IMR-90 (cell line): ENCODE data around the gene GMCL2. TPM values are rescaled to one million over a fixed set of nuclear protein-coding genes. Genes with fewer than 3 reads are reported as not detected.

ENCODE experiments used
- ATAC-seq: fragments of 200-7000 bp; cut with Tn5 transposase; 2 replicates; pipeline ENCODE4 v1.9.1; 2020; ENCODE audit warnings: low read depth, mild to moderate bottlenecking, moderate library complexity
- BruUV-seq: library from RNA; stranded (reverse); fragments of 400-500 nt; replicated peaks from 2 replicates; lab custom pipeline; 2021; lab: Mats Ljungman, UMichigan
- CTCF ChIA-PET: fragments of 300-600 bp; formaldehyde crosslinking; extraction: SDS; loops from one replicate; lab custom pipeline; 2021; ENCODE audit warnings: antibody characterized with exemption; lab: Yijun Ruan, JAX
- POLR2A ChIA-PET: fragments of 300-600 bp; sonication (Branson Sonifier 250); formaldehyde crosslinking; loops from one replicate; lab custom pipeline; 2022; ENCODE audit warnings: antibody characterized with exemption; ENCODE audit not compliant: unreplicated experiment; lab: Charles Lee
- DNase-seq: peaks from one replicate; pipeline ENCODE4 v3.0.0; 2013
- H2AFZ ChIP-seq: replicated peaks from 2 replicates; pipeline ENCODE3; 2013; ENCODE audit warnings: low read length, mild to moderate bottlenecking; ENCODE audit not compliant: poor library complexity
- H2AK5ac ChIP-seq: 2 replicates; pipeline ENCODE4 v1.6.1; 2013; ENCODE audit warnings: low read depth, low read length, inconsistent platforms
- H2AK9ac ChIP-seq: replicated peaks from 2 replicates; pipeline ENCODE3; 2013; ENCODE audit warnings: mild to moderate bottlenecking, low read depth, low read length, moderate library complexity; ENCODE audit not compliant: poor library complexity
- H2BK120ac ChIP-seq: 2 replicates; pipeline ENCODE4 v1.6.1; 2013; ENCODE audit warnings: low read depth, low read length, inconsistent platforms
- H2BK15ac ChIP-seq: 3 replicates; pipeline ENCODE4 v1.6.1; 2013; ENCODE audit warnings: low read depth, low read length, inconsistent platforms
- H2BK20ac ChIP-seq: 2 replicates; pipeline ENCODE4 v1.6.1; 2013; ENCODE audit warnings: low read depth, mild to moderate bottlenecking, inconsistent platforms, low read length, moderate library complexity
- H2BK5ac ChIP-seq: 2 replicates; pipeline ENCODE4 v1.6.1; 2013; ENCODE audit warnings: mild to moderate bottlenecking, low read depth, low read length, inconsistent platforms; ENCODE audit not compliant: poor library complexity, severe bottlenecking
- H3K14ac ChIP-seq: replicated peaks from 2 replicates; pipeline ENCODE4 v1.6.1; 2013; ENCODE audit warnings: low read depth, low read length, inconsistent platforms
- H3K18ac ChIP-seq: 2 replicates; pipeline ENCODE4 v1.6.1; 2013; ENCODE audit warnings: low read depth, low read length, control low read depth
- H3K23ac ChIP-seq: 2 replicates; pipeline ENCODE4 v1.6.1; 2013; ENCODE audit warnings: low read depth, low read length, inconsistent platforms
- H3K27ac ChIP-seq: 2 replicates; pipeline ENCODE4 v1.5.1; 2013; ENCODE audit warnings: mild to moderate bottlenecking, control low read depth, low read length; ENCODE audit not compliant: insufficient read depth
- H3K27me3 ChIP-seq: 2 replicates; pipeline ENCODE4 v1.6.1; 2013; ENCODE audit warnings: low read length; ENCODE audit not compliant: control insufficient read depth, insufficient read depth
- H3K36me3 ChIP-seq: 2 replicates; pipeline ENCODE4 v1.6.1; 2013; ENCODE audit warnings: low read length, mixed read lengths; ENCODE audit not compliant: control insufficient read depth, insufficient read depth
- H3K4ac ChIP-seq: 2 replicates; pipeline ENCODE4 v1.6.1; 2013; ENCODE audit warnings: low read depth, low read length, inconsistent platforms
- H3K4me1 ChIP-seq: 2 replicates; pipeline ENCODE4 v1.6.1; 2013; ENCODE audit warnings: low read length, mixed read lengths; ENCODE audit not compliant: control insufficient read depth, insufficient read depth
- H3K4me2 ChIP-seq: 2 replicates; pipeline ENCODE4 v1.6.1; 2013; ENCODE audit warnings: low read depth, mild to moderate bottlenecking, control low read depth, low read length, moderate library complexity
- H3K4me3 ChIP-seq: 2 replicates; pipeline ENCODE4 v1.5.1; 2013; ENCODE audit warnings: low read depth, mild to moderate bottlenecking, control low read depth, low read length, moderate library complexity; ENCODE audit not compliant: insufficient read depth
- H3K56ac ChIP-seq: 2 replicates; pipeline ENCODE4 v1.6.1; 2013; ENCODE audit warnings: low read length, inconsistent platforms; ENCODE audit not compliant: insufficient read depth; ENCODE audit errors: extremely low read depth
- H3K79me1 ChIP-seq, 2 experiments: 2 replicates each; pipeline ENCODE4 v1.6.1; 2013; ENCODE audit warnings: low read length in 2 of 2, inconsistent platforms in 1 of 2, low read depth in 1 of 2
- H3K9ac ChIP-seq: 2 replicates; pipeline ENCODE4 v1.6.1; 2013; ENCODE audit warnings: low read depth, low read length, control low read depth
- H3K9me1 ChIP-seq: 2 replicates; pipeline ENCODE4 v1.6.1; 2013; ENCODE audit warnings: low read length, inconsistent platforms; ENCODE audit not compliant: insufficient read depth
- H3K9me3 ChIP-seq: 2 replicates; pipeline ENCODE4 v1.6.1; 2013; ENCODE audit warnings: low read length; ENCODE audit not compliant: control insufficient read depth, insufficient read depth
- H4K20me1 ChIP-seq: 2 replicates; pipeline ENCODE4 v1.6.1; 2013; ENCODE audit warnings: low read length, inconsistent platforms; ENCODE audit not compliant: insufficient read depth
- H4K5ac ChIP-seq: 2 replicates; pipeline ENCODE4 v1.6.1; 2013; ENCODE audit warnings: mild to moderate bottlenecking, low read depth, low read length, control low read depth
- H4K8ac ChIP-seq, 2 experiments: 2 replicates each; pipeline ENCODE4 v1.6.1; 2013; ENCODE audit warnings: low read depth in 2 of 2, low read length in 2 of 2, control low read depth in 1 of 2, inconsistent platforms in 1 of 2
- H4K91ac ChIP-seq: 2 replicates; pipeline ENCODE4 v1.6.1; 2013; ENCODE audit warnings: low read depth, low read length, inconsistent platforms; ENCODE audit not compliant: insufficient read depth
- FOS ChIP-seq: fragments of 150-350 bp; IDR thresholded peaks from 2 replicates; pipeline ENCODE4 v1.6.1; 2016; ENCODE audit warnings: low read depth, low read length
- POLR2A ChIP-seq: IDR thresholded peaks from 2 replicates; pipeline ENCODE4 v1.6.1; 2012; ENCODE audit warnings: mild to moderate bottlenecking, low read depth, low read length
- RAD21 ChIP-seq: IDR thresholded peaks from 2 replicates; pipeline ENCODE4 v1.6.1; 2012; ENCODE audit warnings: low read length, improper control_type of control experiment
- SMC3 ChIP-seq: fragments of 150-350 bp; IDR thresholded peaks from 2 replicates; pipeline ENCODE4 v1.6.1; 2016; ENCODE audit warnings: low read depth, mild to moderate bottlenecking, antibody characterized with exemption, low read length, moderate library complexity
- WGBS, 2 experiments: methylation state at CpG; one replicate each; pipeline versions ENCODE4 v1.1.5 to v1.1.7; 2013; ENCODE audit warnings: missing lambda C conversion rate in 2 of 2; ENCODE audit not compliant: insufficient read length in 1 of 2; ENCODE audit errors: extremely low coverage in 2 of 2; 5-methylcytosine and 5-hydroxymethylcytosine counted together
- dilution Hi-C: fragments of 300-500 bp; cut with HindIII; formaldehyde crosslinking; loops from one replicate; pipeline ENCODE4 v1.14.3; 2018; ENCODE audit warnings: low sequenced_read_pairs; ENCODE audit not compliant: unreplicated experiment
- in situ Hi-C: fragments of 300-500 bp; cut with MboI; formaldehyde crosslinking; loops from 3 replicates; pipeline ENCODE4 v1.14.3; 2019; ENCODE audit warnings: low sequenced_read_pairs, inconsistent platforms, mixed read lengths
- intact Hi-C: fragments of 100-400 bp; cut with micrococcal nuclease; formaldehyde crosslinking; loops from 2 replicates; pipeline ENCODE4 v1.10.0; 2022
- polyA plus RNA-seq, 3 experiments: library from polyadenylated mRNA; depleted of rRNA; stranded (reverse); fragments of >200 nt; gene quantifications; 2 replicates each; pipeline ENCODE4 v1.2.3, GENCODE V29; 2012; ENCODE audit warnings: low replicate concordance in 1 of 3
- total RNA-seq: library from RNA; depleted of rRNA; stranded (reverse); fragments of >200 nt; gene quantifications from 2 replicates; pipeline ENCODE4 v1.2.3, GENCODE V29; 2012
- TF ChIP-seq, protein P1 (sequence below): conservative IDR thresholded peaks from 2 replicates; pipeline ENCODE4 v1.5.1; 2012; ENCODE audit warnings: mild to moderate bottlenecking, low read depth, low read length, improper control_type of control experiment

The GMCL2 gene
- total and polyA plus RNA-seq, 2 of the 4 experiments (the other 2 are of a cell fraction): not detected

DNA sequence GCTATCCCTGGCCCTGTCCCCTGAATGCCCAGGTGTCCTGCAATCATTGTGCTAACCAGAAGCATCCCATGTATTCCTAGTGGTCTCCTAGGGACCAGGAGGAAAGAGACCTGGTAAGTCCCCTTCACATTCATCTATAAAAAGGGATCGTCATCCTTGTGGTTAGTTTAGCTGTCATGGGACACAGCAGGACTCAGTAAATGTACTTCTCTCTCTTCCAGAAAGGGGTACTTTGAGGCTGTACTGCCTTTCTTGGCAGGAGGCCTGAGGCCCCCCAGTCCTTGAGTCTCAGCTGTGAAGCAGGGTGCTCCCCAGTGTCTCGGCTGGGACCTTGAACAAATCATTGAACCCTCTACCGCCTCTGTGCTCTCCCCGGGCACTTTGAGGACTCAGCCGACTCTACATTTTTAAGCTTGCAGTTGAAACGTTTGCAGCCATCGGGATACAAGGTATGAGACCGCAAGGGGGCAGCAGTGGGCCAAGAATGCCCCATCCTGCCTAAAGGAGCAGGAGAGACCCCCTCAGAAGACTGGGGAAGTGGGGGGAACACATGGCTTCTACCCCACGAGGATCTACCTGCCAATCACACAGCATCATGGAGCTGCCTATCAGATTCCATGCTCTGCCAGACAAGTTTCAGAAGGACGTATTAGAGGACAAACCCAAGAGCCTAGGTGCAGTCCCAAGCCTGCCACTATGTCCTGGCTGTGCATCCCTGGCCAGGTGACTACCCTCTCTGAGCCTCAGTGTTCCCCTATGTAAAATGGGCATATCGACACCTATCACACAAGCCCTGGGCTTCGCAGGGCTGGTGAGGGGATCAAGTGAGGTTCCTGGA is 47.8 kb upstream of the GMCL2 start:
- intact Hi-C loops (loop anchor here (1.0 to 5.0 kb wide), 2 partner anchors 316 to 392 kb away; partner anchors contain the start of gene CLK4), in situ Hi-C loops (no loop called here), dilution Hi-C loops (no loop called here)
- Histone ChIP-seq H3K9me3 (no peaks in the 10 kb centered on the region), H3K4me3 (no peak overlapping the region), H3K56ac (no peak overlapping the region), H2BK20ac (no peak overlapping the region), H3K23ac (no peak overlapping the region), H3K27me3 (no peaks in the 10 kb centered on the region), H4K91ac (no peak overlapping the region), H2BK15ac (no peak overlapping the region), H3K9ac (no peak overlapping the region), H3K27ac (no peak overlapping the region), H3K79me1 (peaks cover 19 to 21% of the 10 kb centered on the region in 2 experiments), H3K4ac (no peak overlapping the region), H2AK5ac (no peak overlapping the region), H3K9me1 (peaks cover 20% of the 10 kb centered on the region), H2AK9ac (peak overlapping the region; percentile 58), H4K20me1 (peaks cover 6% of the 10 kb centered on the region; the same call in 1 of the 2 replicates), H3K4me2 (no peak overlapping the region), H3K36me3 (peaks cover 4% of the 10 kb centered on the region), H2AFZ (peak overlapping the region; percentile 56), H4K5ac (no peak overlapping the region), H2BK120ac (no peak overlapping the region), H3K4me1 (peaks cover 9% of the 10 kb centered on the region), H3K18ac (no peak overlapping the region), H4K8ac (no peak overlapping the region; a peak in 1 of 4 replicates), H3K14ac (no peak overlapping the region), H2BK5ac (no peak overlapping the region)
- POLR2A ChIA-PET: no interaction called here
- WGBS, 2 experiments: 22% methylated on average over 6 of the region's 12 CpGs; no CpG with 5 or more reads in 1 of the 2 experiments
- no TSS peak for BruUV-seq
- DNase-seq: peak; percentile 41
- CTCF ChIA-PET: no interaction called here
- TF ChIP-seq RAD21 (peak; percentile 64), FOS (no peak), POLR2A (no peak), SMC3 (peak; percentile 45; the same call in 1 of the 2 replicates)
- TF ChIP-seq, protein P1, sequence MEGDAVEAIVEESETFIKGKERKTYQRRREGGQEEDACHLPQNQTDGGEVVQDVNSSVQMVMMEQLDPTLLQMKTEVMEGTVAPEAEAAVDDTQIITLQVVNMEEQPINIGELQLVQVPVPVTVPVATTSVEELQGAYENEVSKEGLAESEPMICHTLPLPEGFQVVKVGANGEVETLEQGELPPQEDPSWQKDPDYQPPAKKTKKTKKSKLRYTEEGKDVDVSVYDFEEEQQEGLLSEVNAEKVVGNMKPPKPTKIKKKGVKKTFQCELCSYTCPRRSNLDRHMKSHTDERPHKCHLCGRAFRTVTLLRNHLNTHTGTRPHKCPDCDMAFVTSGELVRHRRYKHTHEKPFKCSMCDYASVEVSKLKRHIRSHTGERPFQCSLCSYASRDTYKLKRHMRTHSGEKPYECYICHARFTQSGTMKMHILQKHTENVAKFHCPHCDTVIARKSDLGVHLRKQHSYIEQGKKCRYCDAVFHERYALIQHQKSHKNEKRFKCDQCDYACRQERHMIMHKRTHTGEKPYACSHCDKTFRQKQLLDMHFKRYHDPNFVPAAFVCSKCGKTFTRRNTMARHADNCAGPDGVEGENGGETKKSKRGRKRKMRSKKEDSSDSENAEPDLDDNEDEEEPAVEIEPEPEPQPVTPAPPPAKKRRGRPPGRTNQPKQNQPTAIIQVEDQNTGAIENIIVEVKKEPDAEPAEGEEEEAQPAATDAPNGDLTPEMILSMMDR: peak; percentile 69
- ATAC-seq: 0 out of 2 replicates have a peak, but pooled peaks have one; percentile 12
